Uterus (tissue), 4 donors: ENCODE data around the gene NAP1L4. TPM values are rescaled to one million over a fixed set of nuclear protein-coding genes. Genes with fewer than 3 reads are reported as not detected.

Source experiments
- DNase-seq, 2 donors: peaks; one replicate each; pipeline ENCODE4 v3.0.0-alpha.2; 2019 to 2020
- H3K27ac ChIP-seq, 2 donors: fragments of 200-600 bp; sonication (generic); 1 replicate in 1 of 2; 2 replicates in 1 of 2; pipeline ENCODE4 v1.5.1; 2016 to 2018
- H3K27me3 ChIP-seq, 2 donors: fragments of 200-600 bp; sonication (generic); one replicate each; pipeline ENCODE4 v1.5.1; 2018 to 2019; ENCODE audit warnings: control low read depth in 1 of 2
- H3K36me3 ChIP-seq, 2 donors: fragments of 200-600 bp; sonication (generic); one replicate each; pipeline ENCODE4 v1.5.1; 2019; ENCODE audit warnings: control low read depth in 1 of 2
- H3K4me1 ChIP-seq, 2 donors: fragments of 200-600 bp; sonication (generic); one replicate each; pipeline ENCODE4 v1.5.1; 2018 to 2019; ENCODE audit warnings: control low read depth in 1 of 2
- H3K4me3 ChIP-seq, 2 donors: fragments of 200-600 bp; sonication (generic); 1 replicate in 1 of 2; 2 replicates in 1 of 2; pipeline ENCODE4 v1.5.1; 2018 to 2019; ENCODE audit warnings: mild to moderate bottlenecking in 1 of 2
- H3K9me3 ChIP-seq, 2 donors: fragments of 200-600 bp; sonication (generic); one replicate each; pipeline ENCODE4 v1.5.1; 2019; ENCODE audit warnings: control low read depth in 1 of 2
- POLR2A ChIP-seq, 2 donors: fragments of 450-650 bp; IDR thresholded peaks; one replicate each; pipeline ENCODE4 v1.6.1; 2016; ENCODE audit warnings: antibody characterized with exemption in 2 of 2, mild to moderate bottlenecking in 1 of 2, moderate library complexity in 1 of 2
- intact Hi-C: fragments of 100-400 bp; cut with DNase I; formaldehyde crosslinking; loops from one replicate; pipeline ENCODE4 v1.15.1; 2023; ENCODE audit warnings: low total_unique reads
- total RNA-seq, 4 donors: library from RNA; depleted of rRNA in 3 of 4; stranded (reverse); fragments of >200 nt in 3 of 4; gene quantifications; one replicate each; pipeline versions ENCODE4 v1.1.0 to v1.2.4, GENCODE V29; 2014 to 2023
- TF ChIP-seq, protein P1 (sequence below), 4 experiments: fragments of 200-600 bp in 2 of 4; fragments of 450-650 bp in 2 of 4; sonication (generic) in 2 of 4; IDR thresholded peaks; one replicate each; pipeline ENCODE4 v1.5.1; 2016 to 2019; ENCODE audit warnings: antibody characterized with exemption in 4 of 4, mild to moderate bottlenecking in 2 of 4, moderate library complexity in 1 of 4
- donor health status: DM: yes; HTN: yes; CAD: no.

Gene NAP1L4
- total RNA-seq, 4 donors from 2014 or later: 96.1 to 183 (median 129) TPM

DNA sequence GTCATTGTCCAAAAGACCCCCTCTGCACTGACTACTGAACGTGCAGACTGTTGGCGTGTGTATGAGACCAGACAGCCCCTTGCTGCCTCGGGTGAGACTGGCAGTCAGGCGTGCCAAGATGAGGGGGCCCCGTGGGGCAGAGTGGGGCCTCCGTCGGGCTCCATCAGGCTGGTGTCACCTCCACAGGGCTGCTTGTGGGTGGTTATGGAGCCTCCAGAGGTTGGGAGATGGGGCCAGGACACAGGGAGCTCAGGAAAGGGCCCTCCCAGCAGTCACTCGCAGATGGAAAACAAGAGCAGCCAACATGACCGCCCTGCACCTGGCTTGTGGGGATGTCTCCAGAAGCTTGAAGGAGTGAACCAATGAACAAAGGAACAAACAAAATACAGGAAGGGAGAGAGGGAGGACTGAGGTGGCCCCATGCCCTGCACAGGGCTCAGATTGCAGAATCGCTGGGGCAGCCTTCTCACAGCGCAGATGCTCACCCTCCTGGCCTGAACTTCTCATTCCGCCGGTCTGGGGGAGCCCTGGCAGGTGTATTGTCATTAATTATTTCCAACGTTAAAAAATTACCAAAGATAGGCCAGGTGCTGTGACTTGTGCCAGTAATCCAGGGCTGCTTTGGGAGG lies 57.4 kb downstream of the NAP1L4 start:
- Histone ChIP-seq H3K27ac (no peak overlapping the region), H3K4me1 (peaks cover 0 to 10% of the 10 kb centered on the region in 2 donors), H3K36me3 (no peaks in the 10 kb centered on the region), H3K9me3 (peaks cover 0 to 8% of the 10 kb centered on the region in 2 donors), H3K27me3 (no peaks in the 10 kb centered on the region), H3K4me3 (no peak overlapping the region)
- intact Hi-C loops: no loop called here
- DNase-seq: no peak
- no peak for TF ChIP-seq POLR2A (IDR thresholded peaks at IDR 0.05)
- TF ChIP-seq, protein P1, sequence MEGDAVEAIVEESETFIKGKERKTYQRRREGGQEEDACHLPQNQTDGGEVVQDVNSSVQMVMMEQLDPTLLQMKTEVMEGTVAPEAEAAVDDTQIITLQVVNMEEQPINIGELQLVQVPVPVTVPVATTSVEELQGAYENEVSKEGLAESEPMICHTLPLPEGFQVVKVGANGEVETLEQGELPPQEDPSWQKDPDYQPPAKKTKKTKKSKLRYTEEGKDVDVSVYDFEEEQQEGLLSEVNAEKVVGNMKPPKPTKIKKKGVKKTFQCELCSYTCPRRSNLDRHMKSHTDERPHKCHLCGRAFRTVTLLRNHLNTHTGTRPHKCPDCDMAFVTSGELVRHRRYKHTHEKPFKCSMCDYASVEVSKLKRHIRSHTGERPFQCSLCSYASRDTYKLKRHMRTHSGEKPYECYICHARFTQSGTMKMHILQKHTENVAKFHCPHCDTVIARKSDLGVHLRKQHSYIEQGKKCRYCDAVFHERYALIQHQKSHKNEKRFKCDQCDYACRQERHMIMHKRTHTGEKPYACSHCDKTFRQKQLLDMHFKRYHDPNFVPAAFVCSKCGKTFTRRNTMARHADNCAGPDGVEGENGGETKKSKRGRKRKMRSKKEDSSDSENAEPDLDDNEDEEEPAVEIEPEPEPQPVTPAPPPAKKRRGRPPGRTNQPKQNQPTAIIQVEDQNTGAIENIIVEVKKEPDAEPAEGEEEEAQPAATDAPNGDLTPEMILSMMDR (IDR thresholded peaks at IDR 0.05): no peak

DNA sequence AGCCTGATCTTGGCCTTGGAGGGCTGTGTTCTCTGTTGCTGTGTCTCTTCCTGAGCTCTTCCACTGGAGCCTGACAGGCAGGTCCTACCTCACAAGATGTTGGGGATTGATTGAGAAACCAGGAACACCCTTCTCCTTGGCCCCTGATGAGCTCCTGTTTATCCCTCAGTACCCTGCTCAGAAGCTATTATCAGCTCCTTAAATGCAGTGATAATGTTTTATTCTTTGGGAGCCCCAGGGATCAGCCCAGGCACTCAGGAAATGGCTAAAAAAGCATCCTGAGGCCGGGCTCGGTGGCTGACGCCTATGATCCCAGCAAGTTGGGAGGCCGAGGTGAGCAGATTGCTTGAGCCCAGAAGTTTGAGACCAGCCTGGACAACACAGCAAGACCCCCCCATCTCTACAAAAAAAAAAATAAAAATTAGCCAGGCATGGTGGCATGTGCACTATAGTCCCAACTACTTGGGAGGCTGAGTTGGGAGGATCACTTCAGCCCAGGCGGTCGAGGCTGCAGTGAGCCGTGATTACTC lies 58.0 kb downstream of the NAP1L4 start:
- peaks cover 0 to 8% of the 10 kb centered on the region in 2 donors for H3K9me3 ChIP-seq
- no peak overlapping the region for H3K27ac ChIP-seq
- no peak for TF ChIP-seq POLR2A (IDR thresholded peaks at IDR 0.05)
- TF ChIP-seq, protein P1 (IDR thresholded peaks at IDR 0.05): no peak
- H3K4me3 ChIP-seq: no peak overlapping the region
- no peak for DNase-seq
- no peaks in the 10 kb centered on the region for H3K27me3 ChIP-seq
- no peaks in the 10 kb centered on the region for H3K36me3 ChIP-seq
- intact Hi-C loops: no loop called here
- H3K4me1 ChIP-seq: peaks cover 0 to 12% of the 10 kb centered on the region in 2 donors

DNA sequence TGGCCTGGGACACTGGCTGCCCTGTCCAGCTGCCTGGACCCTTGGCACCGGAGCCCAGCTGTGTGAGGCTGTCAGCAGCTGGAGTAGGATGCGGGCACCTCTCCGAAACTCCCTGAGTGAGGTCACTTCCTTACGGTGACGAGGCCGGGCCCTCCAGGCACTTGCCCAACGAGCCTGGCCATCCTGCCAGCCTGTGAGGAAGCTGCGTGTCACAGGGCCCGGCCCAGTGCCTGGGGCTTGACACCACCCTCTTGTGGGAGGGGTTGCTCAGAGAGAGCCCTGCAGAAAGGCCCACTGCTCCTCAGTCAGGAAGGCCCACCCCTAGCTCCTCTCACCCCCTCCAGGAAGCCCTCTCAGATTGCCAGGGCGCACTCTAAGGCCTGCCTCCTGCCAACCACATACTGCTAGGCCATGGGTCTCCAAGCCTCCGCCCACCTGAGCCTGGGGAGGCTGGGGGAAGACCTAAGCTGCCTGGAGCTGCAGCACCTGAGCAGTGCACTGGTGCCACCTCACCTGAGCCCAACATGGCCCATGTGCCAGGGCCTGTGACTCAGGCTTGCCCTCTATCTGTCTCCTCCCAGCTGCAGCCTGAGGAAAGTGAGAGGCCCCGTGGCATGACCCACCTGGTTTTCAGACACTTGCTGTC lies 58.6 kb downstream of the NAP1L4 start:
- DNase-seq: no peak
- H3K4me3 ChIP-seq: no peak overlapping the region
- TF ChIP-seq, protein P1 (IDR thresholded peaks at IDR 0.05): no peak
- TF ChIP-seq POLR2A (IDR thresholded peaks at IDR 0.05): no peak
- no peaks in the 10 kb centered on the region for H3K36me3 ChIP-seq
- intact Hi-C loops: no loop called here
- peaks cover 0 to 16% of the 10 kb centered on the region in 2 donors for H3K4me1 ChIP-seq
- no peak overlapping the region for H3K27ac ChIP-seq
- no peaks in the 10 kb centered on the region for H3K27me3 ChIP-seq
- H3K9me3 ChIP-seq: peaks cover 0 to 5% of the 10 kb centered on the region in 2 donors

DNA sequence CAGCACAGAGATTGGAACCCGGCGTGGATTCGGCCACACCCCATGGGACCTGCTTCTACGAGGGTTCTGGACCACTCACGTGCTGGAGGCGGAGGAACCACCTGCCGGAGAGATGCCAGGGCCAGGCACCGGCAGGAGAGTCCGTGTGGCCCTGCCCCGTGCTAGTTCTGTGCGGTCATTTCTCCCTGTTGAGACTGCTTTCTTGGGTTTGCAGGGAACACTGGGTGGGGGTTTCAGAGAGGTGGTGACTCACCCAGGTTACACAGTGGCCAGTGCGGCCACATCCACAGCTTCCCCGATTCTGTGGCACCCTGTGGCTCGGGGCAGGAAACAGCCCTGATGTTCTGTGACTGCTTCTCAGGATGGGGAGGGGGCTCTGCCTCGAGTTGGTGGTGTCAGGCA lies 59.3 kb downstream of the NAP1L4 start:
- Histone ChIP-seq H3K27ac (no peak overlapping the region), H3K27me3 (no peaks in the 10 kb centered on the region), H3K36me3 (no peaks in the 10 kb centered on the region), H3K9me3 (peaks cover 0 to 4% of the 10 kb centered on the region in 2 donors), H3K4me1 (peaks cover 0 to 18% of the 10 kb centered on the region in 2 donors), H3K4me3 (no peak overlapping the region)
- DNase-seq: no peak
- no peak for TF ChIP-seq POLR2A (IDR thresholded peaks at IDR 0.05)
- TF ChIP-seq, protein P1 (IDR thresholded peaks at IDR 0.05): no peak
- intact Hi-C loops: no loop called here
